GM10248 (cell line): ENCODE data around the gene KRTAP4-8.
"Not testable (repeated sequence)": the region's sequence is repeated elsewhere in the genome, so short reads cannot be mapped to it uniquely, and the experiment has no call there.

Experiments used
- CTCF ChIA-PET: fragments of 300-600 bp; sonication (Branson Sonifier 250); formaldehyde crosslinking; extraction: SDS; loops from one replicate; lab custom pipeline; 2021; ENCODE audit warnings: antibody characterized with exemption; lab: Yijun Ruan, JAX
- POLR2A ChIA-PET: fragments of 350-650 bp; sonication (Branson Sonifier 250); formaldehyde crosslinking; extraction: SDS; loops from one replicate; lab custom pipeline; 2020; ENCODE audit warnings: antibody characterized with exemption; lab: Yijun Ruan, JAX
- DNase-seq: peaks from one replicate; pipeline ENCODE4 v3.0.0; 2012; ENCODE audit errors: extremely low spot score
- TF ChIP-seq, protein P1 (sequence below): IDR thresholded peaks from 2 replicates; pipeline ENCODE4 v1.5.1; 2012; ENCODE audit warnings: mild to moderate bottlenecking, low read depth; ENCODE audit errors: extremely low read depth, missing control alignments, control extremely low read depth

KRTAP4-8 gene

DNA sequence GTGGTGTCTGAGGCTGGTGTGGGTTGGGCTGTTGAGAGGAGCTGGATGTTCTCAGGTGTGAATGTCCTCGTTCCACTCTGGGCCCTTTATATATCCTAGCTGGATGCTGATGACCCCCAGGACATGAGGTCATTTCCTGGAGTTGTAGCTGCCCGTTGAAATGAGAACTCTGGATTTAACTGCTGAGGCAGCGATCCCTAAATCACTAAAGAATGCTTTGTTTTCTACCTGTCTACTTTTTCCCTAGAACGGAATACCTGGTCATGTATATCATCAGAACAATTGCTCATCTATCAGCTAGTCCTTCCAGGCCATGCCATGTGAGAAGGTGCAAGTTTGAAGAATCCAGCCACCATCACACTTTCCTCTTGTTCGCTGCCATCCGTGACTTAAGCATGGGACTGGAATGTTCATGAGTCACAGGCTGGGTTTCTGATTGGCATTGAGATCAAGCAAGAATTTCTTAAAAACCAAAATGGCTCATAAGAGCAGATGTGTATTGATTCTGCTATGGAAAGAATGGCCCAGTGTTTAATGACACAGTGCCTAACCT lies 37.8 kb downstream of the KRTAP4-8 start, which contains the start of gene KRTAP2-3:
KRTAP2-3 (minus strand) TSS at position 63 of the 553 bp plus-strand sequence. CDS start 64 bp downstream, outside the sequence.
- ChIA-PET CTCF (no interaction called here), POLR2A (interaction anchor here (0.6 kb wide), 1 partner anchor 758 kb away, joined by 4 read pairs; no protein-coding TSS in a partner anchor)
- no peak for DNase-seq
- TF ChIP-seq, protein P1, sequence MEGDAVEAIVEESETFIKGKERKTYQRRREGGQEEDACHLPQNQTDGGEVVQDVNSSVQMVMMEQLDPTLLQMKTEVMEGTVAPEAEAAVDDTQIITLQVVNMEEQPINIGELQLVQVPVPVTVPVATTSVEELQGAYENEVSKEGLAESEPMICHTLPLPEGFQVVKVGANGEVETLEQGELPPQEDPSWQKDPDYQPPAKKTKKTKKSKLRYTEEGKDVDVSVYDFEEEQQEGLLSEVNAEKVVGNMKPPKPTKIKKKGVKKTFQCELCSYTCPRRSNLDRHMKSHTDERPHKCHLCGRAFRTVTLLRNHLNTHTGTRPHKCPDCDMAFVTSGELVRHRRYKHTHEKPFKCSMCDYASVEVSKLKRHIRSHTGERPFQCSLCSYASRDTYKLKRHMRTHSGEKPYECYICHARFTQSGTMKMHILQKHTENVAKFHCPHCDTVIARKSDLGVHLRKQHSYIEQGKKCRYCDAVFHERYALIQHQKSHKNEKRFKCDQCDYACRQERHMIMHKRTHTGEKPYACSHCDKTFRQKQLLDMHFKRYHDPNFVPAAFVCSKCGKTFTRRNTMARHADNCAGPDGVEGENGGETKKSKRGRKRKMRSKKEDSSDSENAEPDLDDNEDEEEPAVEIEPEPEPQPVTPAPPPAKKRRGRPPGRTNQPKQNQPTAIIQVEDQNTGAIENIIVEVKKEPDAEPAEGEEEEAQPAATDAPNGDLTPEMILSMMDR = no peak

DNA sequence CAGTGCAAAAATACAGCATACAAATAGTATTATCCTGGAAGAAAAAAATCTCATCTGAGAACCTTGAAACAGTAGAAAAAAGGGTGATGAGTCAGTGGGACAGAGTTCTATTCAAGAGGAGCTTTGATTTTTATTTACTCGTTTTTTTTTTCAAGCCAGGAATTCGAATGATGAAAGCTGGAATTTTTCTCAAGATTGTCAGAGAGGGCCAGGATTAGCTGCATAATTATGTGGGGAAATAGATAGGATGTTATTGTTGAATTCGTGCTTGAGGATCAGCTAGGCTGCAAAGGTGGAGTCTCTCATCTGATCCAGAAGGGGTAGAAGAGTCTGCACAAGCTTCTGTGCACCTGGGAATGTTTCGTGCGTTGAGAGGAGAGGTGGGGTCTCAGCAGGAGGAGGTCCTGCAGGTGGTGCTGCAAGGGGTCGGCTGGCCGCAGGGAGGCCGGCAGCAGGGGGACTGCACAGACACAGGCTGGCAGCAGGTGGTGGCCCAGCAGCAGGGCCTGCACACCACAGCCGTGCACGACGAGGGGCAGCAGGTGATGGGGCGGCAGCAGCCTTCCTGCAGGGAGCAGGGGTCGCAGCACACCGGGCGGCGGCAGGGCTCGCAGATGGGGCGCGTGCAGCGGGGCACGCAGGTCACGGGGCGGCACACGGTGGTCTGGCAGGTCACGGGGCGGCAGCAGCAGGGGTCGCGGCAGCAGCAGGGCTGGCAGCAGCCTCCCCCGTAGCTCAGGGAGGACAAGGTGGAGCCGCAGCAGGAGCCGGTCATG lies 38.5 kb downstream of the KRTAP4-8 start:
- DNase-seq, CTCF ChIA-PET: not testable (repeated sequence)
- POLR2A ChIA-PET = interaction anchor here (0.6 kb wide), 1 partner anchor 759 kb away, joined by 4 read pairs; no protein-coding TSS in a partner anchor

DNA sequence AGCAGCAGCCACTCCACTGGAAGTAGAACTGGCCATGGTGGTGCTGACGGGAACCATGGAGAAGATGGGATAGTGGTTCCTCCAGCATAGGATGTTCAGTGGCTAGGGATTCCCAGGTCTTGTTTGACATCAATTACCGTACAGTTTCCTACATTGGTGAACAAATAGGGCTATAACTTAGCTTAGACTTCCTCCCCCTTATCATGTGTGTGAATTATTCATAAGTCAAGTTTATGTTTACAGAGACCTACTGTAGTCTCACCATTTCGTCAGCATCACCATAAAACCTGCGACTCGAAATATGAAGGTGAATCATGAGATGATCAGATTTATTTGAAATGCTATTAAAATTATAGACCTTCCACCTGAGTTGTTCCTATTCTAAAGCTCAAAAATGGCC lies 39.2 kb downstream of the KRTAP4-8 start:
- ChIA-PET CTCF (no interaction called here), POLR2A (no interaction called here)
- no peak for DNase-seq
- TF ChIP-seq, protein P1 = no peak

DNA sequence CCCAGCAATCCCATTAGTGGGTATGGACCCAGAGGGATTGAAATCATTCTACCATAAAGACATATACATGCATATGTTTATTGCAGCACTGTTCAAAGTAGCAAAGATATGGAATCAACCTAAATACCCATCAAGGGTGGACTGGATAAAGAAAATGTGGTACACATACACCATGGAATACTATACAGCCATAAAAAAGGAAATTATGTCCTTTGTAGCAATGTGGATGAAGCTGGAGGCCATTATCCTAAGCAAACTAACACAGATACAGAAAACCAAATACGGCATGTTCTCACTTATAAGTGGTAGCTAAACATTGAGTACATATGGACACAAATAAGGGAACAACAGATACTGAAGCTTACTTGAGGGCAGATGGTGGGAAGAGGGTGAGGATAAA lies 40.4 kb downstream of the KRTAP4-8 start:
- DNase-seq = no peak
- POLR2A ChIA-PET = no interaction called here
- CTCF ChIA-PET = interaction anchor here (1.4 kb wide), 1 partner anchor 19 kb away, joined by 3 read pairs; no protein-coding TSS in a partner anchor
- TF ChIP-seq, protein P1 = no peak

DNA sequence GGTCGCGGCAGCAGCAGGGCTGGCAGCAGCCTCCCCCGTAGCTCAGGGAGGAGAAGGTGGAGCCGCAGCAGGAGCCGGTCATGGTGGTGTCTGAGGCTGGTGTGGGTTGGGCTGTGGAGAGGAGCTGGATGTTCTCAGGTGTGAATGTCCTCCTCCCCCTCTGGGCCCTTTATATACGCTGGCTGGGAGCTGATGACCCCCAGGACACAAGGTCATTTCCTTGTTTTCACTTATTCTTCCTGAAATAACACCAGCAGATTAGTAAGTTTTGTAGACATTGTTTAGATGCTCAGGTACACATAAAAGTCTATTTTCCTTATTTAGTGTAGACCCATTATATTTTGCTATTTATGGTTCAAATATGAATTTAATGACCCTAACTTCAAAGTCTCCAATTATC lies 42.8 kb downstream of the KRTAP4-8 start, which contains the start of gene KRTAP2-2:
KRTAP2-2 (minus strand) TSS at position 101 of the 400 bp plus-strand sequence; CDS start at position 82, 19 bp downstream.
- DNase-seq, CTCF ChIA-PET, POLR2A ChIA-PET: not testable (repeated sequence)

DNA sequence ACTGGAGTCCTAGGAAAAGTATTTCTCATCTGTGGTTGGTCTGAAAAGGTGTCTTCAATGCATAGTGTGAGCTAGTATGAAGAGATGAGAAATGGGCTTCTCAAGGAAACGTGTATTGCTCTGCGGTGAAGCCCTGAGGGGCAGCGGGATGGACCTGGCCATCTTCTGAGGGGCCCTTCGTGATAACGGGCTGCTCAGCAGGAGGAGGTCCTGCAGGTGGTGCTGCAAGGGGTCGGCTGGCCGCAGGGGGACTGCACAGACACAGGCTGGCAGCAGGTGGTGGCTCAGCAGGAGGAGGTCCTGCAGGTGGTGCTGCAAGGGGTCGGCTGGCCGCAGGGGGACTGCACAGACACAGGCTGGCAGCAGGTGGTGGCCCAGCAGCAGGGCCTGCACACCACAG lies 43.4 kb downstream of the KRTAP4-8 start:
- POLR2A ChIA-PET, DNase-seq, CTCF ChIA-PET: not testable (repeated sequence)

DNA sequence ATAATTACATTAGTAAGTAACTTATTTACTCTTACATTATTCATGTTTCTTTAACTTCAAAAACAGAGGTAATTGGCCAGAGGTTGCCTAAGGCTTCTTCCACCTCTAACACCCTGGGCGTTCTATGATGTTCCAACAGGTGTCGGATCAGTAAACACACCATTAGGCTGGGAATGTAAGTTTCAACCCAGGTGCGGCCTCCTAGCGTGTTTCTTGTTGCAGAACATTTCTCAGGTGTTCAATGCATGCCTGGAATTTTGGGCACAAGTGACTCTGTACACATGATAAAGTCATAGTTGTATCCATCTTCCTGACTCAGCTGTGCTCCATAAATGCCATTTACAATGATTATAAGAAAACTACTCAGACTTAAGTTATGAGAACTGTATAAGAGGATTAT lies 43.9 kb downstream of the KRTAP4-8 start:
- POLR2A ChIA-PET = no interaction called here

More for the DNA sequence above, 43.9 kb downstream of the KRTAP4-8 start:
- TF ChIP-seq, protein P1 = no peak
- CTCF ChIA-PET = no interaction called here
- DNase-seq = no peak
